ENCODE results near the gene ABLIM1.
A peak's percentile ranks its signal among the peaks of the same experiment; 100 is the strongest.

- TF ChIP-seq CTCF (IDR thresholded peaks at IDR 0.05; ENCODE audit: low read length) (peak; percentile 22), EZH2phosphoT487 (IDR thresholded peaks at IDR 0.05; ENCODE audit: low read length) (no peak), EZH2 (optimal IDR thresholded peaks at IDR 0.05; ENCODE audit: low read depth, low read length) (no peak)
These were observed 170.9 kb downstream of the ABLIM1 start for GRCh38 chr10:114486938-114487814.

Data from MM.1S (cell line).